ENCODE data around the gene ATRIP. TPM values are rescaled to one million over a fixed set of nuclear protein-coding genes. Genes with fewer than 3 reads are reported as not detected.

The ATRIP gene
- total RNA-seq, 5 donors from 2014 or later (not counting 1 experiment from before 2014, with no cell fraction given), result 7.8 to 14.9 (median 12.8) TPM

- ATAC-seq (replicated peaks in 1 of 4), result no peak
- H3K27ac ChIP-seq (ENCODE audit: low read length), result no peak overlapping the region
- no peaks in the 10 kb centered on the region for H3K9me3 ChIP-seq
- no peak overlapping the region for H3K27ac Mint-ChIP-seq
- peak in 2 of 35 experiments; percentile 1 to 2 for DNase-seq
- WGBS (ENCODE audit: insufficient coverage), result 85% methylated on average over 15 of the region's 16 CpGs
- H3K36me3 Mint-ChIP-seq, result no peaks in the 10 kb centered on the region
- H3K4me1 ChIP-seq (ENCODE audit: control insufficient read depth in 1 of 2, extremely low read depth in 1 of 2, insufficient read depth in 2 of 2, low read length in 2 of 2), result no peaks in the 10 kb centered on the region
- no peak overlapping the region for H3K4me3 Mint-ChIP-seq
- no peaks in the 10 kb centered on the region for H3K9me3 Mint-ChIP-seq
- no peaks in the 10 kb centered on the region for H3K27me3 Mint-ChIP-seq
- H3K4me3 ChIP-seq (ENCODE audit: control insufficient read depth in 1 of 2, extremely low read depth in 1 of 2, low read length in 1 of 2), result no peak overlapping the region
- H3K27me3 ChIP-seq (replicated peaks in 1 of 2; ENCODE audit: control insufficient read depth in 2 of 2, extremely low read depth in 1 of 2, insufficient read depth in 2 of 2, low read length in 1 of 2), result no peaks in the 10 kb centered on the region
- ChIA-PET POLR2A (no interaction called here), CTCF (no interaction called here)
- H3K36me3 ChIP-seq (ENCODE audit: control insufficient read depth in 2 of 2, extremely low read depth in 1 of 2, insufficient read depth in 1 of 2, low read length in 1 of 2), result no peaks in the 10 kb centered on the region
- H3K4me1 Mint-ChIP-seq, result no peaks in the 10 kb centered on the region
These were observed 36.1 kb upstream of the ATRIP start for GRCh38 chr3:48410205-48411040.

- DNase-seq (no peak), ATAC-seq (replicated peaks in 1 of 4) (no peak)
- Mint-ChIP-seq H3K27me3 (no peaks in the 10 kb centered on the region), H3K36me3 (no peaks in the 10 kb centered on the region), H3K27ac (no peak overlapping the region), H3K4me3 (no peak overlapping the region), H3K4me1 (no peaks in the 10 kb centered on the region), H3K9me3 (no peaks in the 10 kb centered on the region)
- ChIA-PET CTCF (no interaction called here), POLR2A (no interaction called here)
- 83% methylated on average over 7 of the region's 9 CpGs for WGBS (ENCODE audit: insufficient coverage)
- Histone ChIP-seq H3K4me3 (ENCODE audit: control insufficient read depth in 1 of 2, extremely low read depth in 1 of 2, low read length in 1 of 2) (no peak overlapping the region), H3K4me1 (ENCODE audit: control insufficient read depth in 1 of 2, extremely low read depth in 1 of 2, insufficient read depth in 2 of 2, low read length in 2 of 2) (no peaks in the 10 kb centered on the region), H3K27ac (ENCODE audit: low read length) (no peak overlapping the region), H3K36me3 (ENCODE audit: control insufficient read depth in 2 of 2, extremely low read depth in 1 of 2, insufficient read depth in 1 of 2, low read length in 1 of 2) (no peaks in the 10 kb centered on the region), H3K27me3 (replicated peaks in 1 of 2; ENCODE audit: control insufficient read depth in 2 of 2, extremely low read depth in 1 of 2, insufficient read depth in 2 of 2, low read length in 1 of 2) (no peaks in the 10 kb centered on the region), H3K9me3 (no peaks in the 10 kb centered on the region)
These were observed 35.4 kb upstream of the ATRIP start for GRCh38 chr3:48411041-48411588.

DNA sequence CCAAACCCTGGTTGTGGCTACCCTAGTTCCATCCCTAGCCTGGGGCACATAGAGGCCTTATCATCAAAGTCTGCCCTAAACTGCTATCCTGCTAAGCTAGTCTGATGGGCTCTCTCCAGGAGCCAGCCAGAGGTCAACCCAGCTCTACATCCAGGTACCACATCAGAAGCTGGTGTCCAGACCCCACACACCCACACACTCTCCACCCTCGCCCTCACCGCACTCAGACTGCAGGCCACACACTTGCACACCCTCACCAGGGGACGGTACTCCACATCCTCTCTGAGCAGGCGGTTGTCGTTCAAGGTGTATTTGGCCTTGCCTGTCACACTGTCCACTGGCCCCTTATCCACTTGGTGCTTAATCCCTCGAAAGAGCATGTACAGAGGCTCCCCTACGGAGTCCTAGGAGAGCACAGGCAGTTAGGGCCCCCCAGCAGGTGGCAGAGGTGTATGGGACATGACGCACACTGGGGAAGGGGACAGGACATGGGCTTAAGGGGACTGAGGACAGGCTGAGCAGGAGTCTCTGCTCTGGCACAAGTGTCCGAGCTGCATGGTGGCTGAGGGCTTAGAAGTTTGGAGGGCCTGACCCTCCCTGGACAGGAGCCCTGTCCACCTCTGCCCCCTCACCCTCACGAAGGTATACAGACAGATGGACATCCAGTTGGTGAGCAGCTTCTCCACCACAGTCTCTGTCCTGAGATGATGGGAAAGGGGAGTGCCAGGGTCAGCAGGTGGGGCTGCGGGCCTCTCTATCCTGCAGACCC, 34.7 kb upstream of the ATRIP start:
- ATAC-seq (replicated peaks in 1 of 4) (no peak), DNase-seq (no peak)
- Histone ChIP-seq H3K4me3 (ENCODE audit: control insufficient read depth in 1 of 2, extremely low read depth in 1 of 2, low read length in 1 of 2) (no peak overlapping the region), H3K27me3 (replicated peaks in 1 of 2; ENCODE audit: control insufficient read depth in 2 of 2, extremely low read depth in 1 of 2, insufficient read depth in 2 of 2, low read length in 1 of 2) (no peaks in the 10 kb centered on the region), H3K27ac (ENCODE audit: low read length) (no peak overlapping the region), H3K9me3 (no peaks in the 10 kb centered on the region), H3K36me3 (ENCODE audit: control insufficient read depth in 2 of 2, extremely low read depth in 1 of 2, insufficient read depth in 1 of 2, low read length in 1 of 2) (no peaks in the 10 kb centered on the region), H3K4me1 (ENCODE audit: control insufficient read depth in 1 of 2, extremely low read depth in 1 of 2, insufficient read depth in 2 of 2, low read length in 2 of 2) (no peaks in the 10 kb centered on the region)
- Mint-ChIP-seq H3K4me3 (no peak overlapping the region), H3K4me1 (no peaks in the 10 kb centered on the region), H3K9me3 (no peaks in the 10 kb centered on the region), H3K36me3 (no peaks in the 10 kb centered on the region), H3K27me3 (no peaks in the 10 kb centered on the region), H3K27ac (no peak overlapping the region)
- WGBS (ENCODE audit: insufficient coverage), result 82% methylated on average over 7 of the region's 11 CpGs
- ChIA-PET POLR2A (interaction anchor here in 1 of 2 donors (0.7 kb wide), 1 partner anchor 25 kb away, joined by 3 read pairs; no protein-coding TSS in a partner anchor), CTCF (interaction anchor here in 1 of 2 donors (0.6 kb wide), 1 partner anchor 36 kb away, joined by 3 read pairs; no protein-coding TSS in a partner anchor)

DNA sequence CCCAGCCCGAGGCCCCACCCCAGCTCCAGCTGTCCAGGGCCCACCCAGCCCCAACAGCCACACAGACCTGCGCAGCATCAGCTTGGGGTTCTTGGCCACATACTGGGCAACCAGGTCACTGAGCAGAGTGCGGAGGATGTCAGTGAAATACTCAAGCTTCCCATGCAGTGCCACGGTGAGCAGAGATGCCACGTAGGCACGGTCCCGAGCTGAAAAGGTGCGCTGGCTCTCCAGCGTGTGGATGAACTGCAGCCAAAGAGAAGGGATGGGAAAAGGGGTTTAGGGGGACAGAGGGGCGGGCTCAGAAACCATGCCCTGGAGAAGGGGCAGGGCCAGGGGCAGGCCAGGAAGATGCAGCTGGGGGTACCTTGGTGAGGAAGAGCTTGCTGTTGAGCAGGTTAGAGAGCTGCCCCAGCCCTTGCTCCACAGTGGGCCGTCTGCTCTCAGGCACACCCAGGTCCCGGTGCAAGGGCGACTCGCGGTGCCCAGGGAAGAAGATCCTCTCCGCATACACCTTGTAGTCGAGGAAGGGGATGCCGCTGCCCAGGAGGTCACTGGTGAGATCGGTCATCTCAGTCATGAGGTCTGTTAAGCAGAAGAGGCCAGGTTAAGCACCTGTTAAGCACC, 34.0 kb upstream of the ATRIP start:
- H3K4me1 Mint-ChIP-seq, result no peaks in the 10 kb centered on the region
- ATAC-seq (replicated peaks in 1 of 4), result no peak
- H3K9me3 Mint-ChIP-seq, result no peaks in the 10 kb centered on the region
- no peaks in the 10 kb centered on the region for H3K4me1 ChIP-seq (ENCODE audit: control insufficient read depth in 1 of 2, extremely low read depth in 1 of 2, insufficient read depth in 2 of 2, low read length in 2 of 2)
- no peaks in the 10 kb centered on the region for H3K36me3 ChIP-seq (ENCODE audit: control insufficient read depth in 2 of 2, extremely low read depth in 1 of 2, insufficient read depth in 1 of 2, low read length in 1 of 2)
- H3K4me3 Mint-ChIP-seq, result no peak overlapping the region
- CTCF ChIA-PET, result interaction anchor here (0.6 to 1.1 kb wide), 2 partner anchors 35 to 53 kb away, joined by 3 read pairs; a partner anchor contains a TSS
- POLR2A ChIA-PET, result interaction anchor here in 1 of 2 donors (0.7 kb wide), 1 partner anchor 25 kb away, joined by 3 read pairs; no protein-coding TSS in a partner anchor
- no peak overlapping the region for H3K27ac ChIP-seq (ENCODE audit: low read length)
- H3K27me3 ChIP-seq (replicated peaks in 1 of 2; ENCODE audit: control insufficient read depth in 2 of 2, extremely low read depth in 1 of 2, insufficient read depth in 2 of 2, low read length in 1 of 2), result no peaks in the 10 kb centered on the region
- no peak overlapping the region for H3K27ac Mint-ChIP-seq
- WGBS (ENCODE audit: insufficient coverage), result 91% methylated on average over 18 of the region's 19 CpGs
- H3K36me3 Mint-ChIP-seq, result no peaks in the 10 kb centered on the region
- H3K4me3 ChIP-seq (ENCODE audit: control insufficient read depth in 1 of 2, extremely low read depth in 1 of 2, low read length in 1 of 2), result no peak overlapping the region
- no peaks in the 10 kb centered on the region for H3K9me3 ChIP-seq
- DNase-seq, result no peak
- H3K27me3 Mint-ChIP-seq, result no peaks in the 10 kb centered on the region

GRCh38 chr3:48413086-48413485, 33.5 kb upstream of the ATRIP start:
- ChIA-PET CTCF (interaction anchor here in 1 of 2 donors (1.1 kb wide), 1 partner anchor 53 kb away, joined by 3 read pairs; a partner anchor contains a TSS), POLR2A (no interaction called here)
- Mint-ChIP-seq H3K27ac (no peak overlapping the region), H3K9me3 (no peaks in the 10 kb centered on the region), H3K4me1 (no peaks in the 10 kb centered on the region), H3K4me3 (no peak overlapping the region), H3K27me3 (no peaks in the 10 kb centered on the region), H3K36me3 (no peaks in the 10 kb centered on the region)
- no peaks in the 10 kb centered on the region for H3K27me3 ChIP-seq (replicated peaks in 1 of 2; ENCODE audit: control insufficient read depth in 2 of 2, extremely low read depth in 1 of 2, insufficient read depth in 2 of 2, low read length in 1 of 2)
- no peak for DNase-seq
- H3K27ac ChIP-seq (ENCODE audit: low read length), result no peak overlapping the region
- H3K4me3 ChIP-seq (ENCODE audit: control insufficient read depth in 1 of 2, extremely low read depth in 1 of 2, low read length in 1 of 2), result no peak overlapping the region
- H3K4me1 ChIP-seq (ENCODE audit: control insufficient read depth in 1 of 2, extremely low read depth in 1 of 2, insufficient read depth in 2 of 2, low read length in 2 of 2), result no peaks in the 10 kb centered on the region
- WGBS (ENCODE audit: insufficient coverage), result 73% methylated on average over 8 of the region's 8 CpGs
- no peaks in the 10 kb centered on the region for H3K36me3 ChIP-seq (ENCODE audit: control insufficient read depth in 2 of 2, extremely low read depth in 1 of 2, insufficient read depth in 1 of 2, low read length in 1 of 2)
- ATAC-seq (replicated peaks in 1 of 4), result no peak
- H3K9me3 ChIP-seq, result no peaks in the 10 kb centered on the region

- no peaks in the 10 kb centered on the region for H3K9me3 Mint-ChIP-seq
- POLR2A ChIA-PET, result no interaction called here
These were observed 32.9 kb upstream of the ATRIP start for GRCh38 chr3:48413611-48414010.

More at GRCh38 chr3:48413611-48414010, 32.9 kb upstream of the ATRIP start:
- H3K4me3 ChIP-seq (ENCODE audit: control insufficient read depth in 1 of 2, extremely low read depth in 1 of 2, low read length in 1 of 2), result no peak overlapping the region
- ATAC-seq (replicated peaks in 1 of 4) (no peak), DNase-seq (no peak)
- no peaks in the 10 kb centered on the region for H3K9me3 ChIP-seq
- H3K27ac Mint-ChIP-seq, result no peak overlapping the region
- no peaks in the 10 kb centered on the region for H3K4me1 ChIP-seq (ENCODE audit: control insufficient read depth in 1 of 2, extremely low read depth in 1 of 2, insufficient read depth in 2 of 2, low read length in 2 of 2)
- H3K36me3 ChIP-seq (ENCODE audit: control insufficient read depth in 2 of 2, extremely low read depth in 1 of 2, insufficient read depth in 1 of 2, low read length in 1 of 2), result no peaks in the 10 kb centered on the region
- H3K27me3 ChIP-seq (replicated peaks in 1 of 2; ENCODE audit: control insufficient read depth in 2 of 2, extremely low read depth in 1 of 2, insufficient read depth in 2 of 2, low read length in 1 of 2), result peaks cover 0 to 3% of the 10 kb centered on the region in 2 experiments
- H3K4me1 Mint-ChIP-seq, result no peaks in the 10 kb centered on the region
- 85% methylated on average over 12 of the region's 14 CpGs for WGBS (ENCODE audit: insufficient coverage)
- no peaks in the 10 kb centered on the region for H3K27me3 Mint-ChIP-seq
- CTCF ChIA-PET, result interaction anchor here in 1 of 2 donors (1.1 kb wide), 1 partner anchor 52 kb away, joined by 3 read pairs; a partner anchor contains a TSS
- H3K4me3 Mint-ChIP-seq, result no peak overlapping the region
- H3K27ac ChIP-seq (ENCODE audit: low read length), result no peak overlapping the region
- no peaks in the 10 kb centered on the region for H3K36me3 Mint-ChIP-seq
